Neural crest cell (in vitro differentiated cells): ENCODE results near the gene COL4A4. TPM values are rescaled to one million over a fixed set of nuclear protein-coding genes. Genes with fewer than 3 reads are reported as not detected.

Source experiments
- DNase-seq: peaks from one replicate; pipeline ENCODE4 v3.0.0; 2021; ENCODE audit warnings: low read depth, mixed read lengths, low spot score
- H3K27ac Mint-ChIP-seq: one replicate; pipeline ENCODE4 v1.8.0; 2021; ENCODE audit warnings: mild to moderate bottlenecking, mixed read lengths; ENCODE audit not compliant: unreplicated experiment
- H3K27me3 Mint-ChIP-seq: 2 replicates; pipeline ENCODE4 v1.8.0; 2021; ENCODE audit warnings: low read depth, mild to moderate bottlenecking, mixed read lengths
- H3K36me3 Mint-ChIP-seq: 2 replicates; pipeline ENCODE4 v1.8.0; 2021; ENCODE audit warnings: low read depth, mild to moderate bottlenecking, mixed read lengths
- H3K4me1 Mint-ChIP-seq: 2 replicates; pipeline ENCODE4 v1.8.0; 2021; ENCODE audit warnings: mixed read lengths
- H3K4me3 Mint-ChIP-seq: one replicate; pipeline ENCODE4 v1.8.0; 2021; ENCODE audit warnings: mild to moderate bottlenecking, mixed read lengths
- H3K9me3 Mint-ChIP-seq: 2 replicates; pipeline ENCODE4 v1.8.0; 2021; ENCODE audit warnings: mixed read lengths
- CTCF ChIP-seq: fragments of 200-600 bp; sonication (generic); conservative IDR thresholded peaks from 2 replicates; pipeline ENCODE4 v1.5.0; 2021; ENCODE audit warnings: antibody characterized with exemption, mild to moderate bottlenecking
- total RNA-seq: library from RNA; stranded (reverse); gene quantifications from 2 replicates; pipeline ENCODE4 v1.2.1, GENCODE V29; 2021

COL4A4 gene
- total RNA-seq, 1 donor from 2014 or later: 0.19 TPM

- Mint-ChIP-seq H3K4me1 (no peaks in the 10 kb centered on the region), H3K36me3 (no peaks in the 10 kb centered on the region), H3K9me3 (peaks cover 9% of the 10 kb centered on the region), H3K4me3 (no peak overlapping the region), H3K27ac (no peak overlapping the region), H3K27me3 (no peaks in the 10 kb centered on the region)
- DNase-seq: no peak
- no peak for TF ChIP-seq CTCF
Measured at GRCh38 chr2:227016894-227017293, 147.1 kb downstream of the COL4A4 start.

- Mint-ChIP-seq H3K4me1 (no peaks in the 10 kb centered on the region), H3K27ac (no peak overlapping the region), H3K27me3 (no peaks in the 10 kb centered on the region), H3K36me3 (no peaks in the 10 kb centered on the region), H3K4me3 (no peak overlapping the region), H3K9me3 (peaks cover 4% of the 10 kb centered on the region)
- no peak for DNase-seq
- TF ChIP-seq CTCF: no peak
Measured at GRCh38 chr2:227013881-227014280, 150.1 kb downstream of the COL4A4 start.

- Mint-ChIP-seq H3K4me3 (no peak overlapping the region), H3K27ac (no peak overlapping the region), H3K36me3 (no peaks in the 10 kb centered on the region), H3K27me3 (no peaks in the 10 kb centered on the region), H3K4me1 (no peaks in the 10 kb centered on the region), H3K9me3 (peaks cover 3% of the 10 kb centered on the region)
- DNase-seq: no peak
- no peak for TF ChIP-seq CTCF
Measured at GRCh38 chr2:227013330-227013729, 150.7 kb downstream of the COL4A4 start.

- no peak for TF ChIP-seq CTCF
- H3K27me3 Mint-ChIP-seq: no peaks in the 10 kb centered on the region
- no peaks in the 10 kb centered on the region for H3K36me3 Mint-ChIP-seq
- no peak overlapping the region for H3K27ac Mint-ChIP-seq
- DNase-seq: no peak
- H3K4me3 Mint-ChIP-seq: no peak overlapping the region
- no peaks in the 10 kb centered on the region for H3K4me1 Mint-ChIP-seq
- H3K9me3 Mint-ChIP-seq: no peaks in the 10 kb centered on the region
Measured at GRCh38 chr2:227010433-227010832, 153.6 kb downstream of the COL4A4 start.

GRCh38 chr2:227007940-227008339 is 156.1 kb downstream of the COL4A4 start:
- TF ChIP-seq CTCF: no peak
- Mint-ChIP-seq H3K9me3 (peaks cover 2% of the 10 kb centered on the region), H3K27ac (no peak overlapping the region), H3K4me3 (no peak overlapping the region), H3K4me1 (no peaks in the 10 kb centered on the region), H3K36me3 (peaks cover 3% of the 10 kb centered on the region), H3K27me3 (no peaks in the 10 kb centered on the region)
- DNase-seq: no peak

GRCh38 chr2:227007148-227007547 is 156.9 kb downstream of the COL4A4 start:
- H3K27ac Mint-ChIP-seq: no peak overlapping the region
- peaks cover 7% of the 10 kb centered on the region for H3K36me3 Mint-ChIP-seq
- no peak overlapping the region for H3K4me3 Mint-ChIP-seq
- no peaks in the 10 kb centered on the region for H3K4me1 Mint-ChIP-seq
- H3K9me3 Mint-ChIP-seq: peaks cover 2% of the 10 kb centered on the region
- no peaks in the 10 kb centered on the region for H3K27me3 Mint-ChIP-seq
- TF ChIP-seq CTCF: no peak
- no peak for DNase-seq
